C4-2B (cell line): Measurements from ENCODE around the gene IL5.

Source experiments
- H3K27ac ChIP-seq: fragments of 450-650 bp; 2 replicates; pipeline ENCODE4 v1.5.1; 2017
- CTCF ChIP-seq: fragments of 450-650 bp; conservative IDR thresholded peaks from 2 replicates; pipeline ENCODE4 v1.5.1; 2017; ENCODE audit warnings: mild to moderate bottlenecking
- ZFX ChIP-seq: fragments of 450-650 bp; IDR thresholded peaks from 2 replicates; pipeline ENCODE4 v1.6.1; 2017

IL5 gene

GRCh38 chr5:132506094-132506692 lies 37.1 kb downstream of the IL5 start:
- no peak overlapping the region for H3K27ac ChIP-seq
- TF ChIP-seq ZFX: no peak
- peak; percentile 70 for TF ChIP-seq CTCF

GRCh38 chr5:132505641-132506040 lies 37.7 kb downstream of the IL5 start:
- H3K27ac ChIP-seq: no peak overlapping the region

GRCh38 chr5:132504746-132505145 lies 38.6 kb downstream of the IL5 start:
- H3K27ac ChIP-seq: no peak overlapping the region
- TF ChIP-seq CTCF (no peak), ZFX (no peak)

More at GRCh38 chr5:132505641-132506040, 37.7 kb downstream of the IL5 start:
- TF ChIP-seq ZFX: no peak
- TF ChIP-seq CTCF: no peak

GRCh38 chr5:132503244-132503643 lies 40.1 kb downstream of the IL5 start:
- no peak overlapping the region for H3K27ac ChIP-seq
- TF ChIP-seq ZFX (no peak), CTCF (no peak)

GRCh38 chr5:132501961-132502931 lies 41.1 kb downstream of the IL5 start:
- H3K27ac ChIP-seq: peak overlapping the region; percentile 4; the same call in 1 of the 2 replicates
- TF ChIP-seq ZFX: no peak
- no peak for TF ChIP-seq CTCF

- TF ChIP-seq CTCF (0 out of 2 replicates have a peak, but pooled peaks have one; percentile 38), ZFX (no peak)
- H3K27ac ChIP-seq: no peak overlapping the region
These were observed 41.7 kb downstream of the IL5 start for GRCh38 chr5:132501629-132501956.

GRCh38 chr5:132500931-132501628 lies 42.2 kb downstream of the IL5 start:
- H3K27ac ChIP-seq: no peak overlapping the region
- TF ChIP-seq CTCF (peak; percentile 91), ZFX (no peak)
